Mesothelial cell of epicardium (in vitro differentiated cells): ENCODE results near the gene HTR6. TPM values are rescaled to one million over a fixed set of nuclear protein-coding genes. Genes with fewer than 3 reads are reported as not detected.

Experiments used
- DNase-seq, 2 experiments: peaks; one replicate each; pipeline ENCODE4 v3.0.0; 2021; ENCODE audit warnings: low spot score in 2 of 2; ENCODE audit not compliant: unreplicated experiment in 2 of 2
- H3K27ac Mint-ChIP-seq: 2 replicates; pipeline ENCODE4 v1.8.0; 2021; ENCODE audit warnings: mixed read lengths
- H3K27me3 Mint-ChIP-seq: 2 replicates; pipeline ENCODE4 v1.8.0; 2021; ENCODE audit warnings: low read depth, mixed read lengths
- H3K36me3 Mint-ChIP-seq: 2 replicates; pipeline ENCODE4 v1.8.0; 2021; ENCODE audit warnings: mixed read lengths
- H3K4me1 Mint-ChIP-seq: 2 replicates; pipeline ENCODE4 v1.8.0; 2021; ENCODE audit warnings: mixed read lengths
- H3K4me3 Mint-ChIP-seq: 2 replicates; pipeline ENCODE4 v1.8.0; 2021; ENCODE audit warnings: mild to moderate bottlenecking, moderate library complexity, mixed read lengths
- H3K9me3 Mint-ChIP-seq: 2 replicates; pipeline ENCODE4 v1.8.0; 2021; ENCODE audit warnings: mixed read lengths
- CTCF ChIP-seq: fragments of 200-600 bp; sonication (generic); IDR thresholded peaks from one replicate; pipeline ENCODE4 v1.5.0; 2021; ENCODE audit warnings: antibody characterized with exemption; ENCODE audit not compliant: unreplicated experiment
- total RNA-seq: library from RNA; stranded (reverse); gene quantifications from 3 replicates; pipeline ENCODE4 v1.2.1, GENCODE V29; 2021

Gene HTR6
- total RNA-seq, 1 donor from 2014 or later = 0.11 TPM

- H3K9me3 Mint-ChIP-seq = no peaks in the 10 kb centered on the region
- peaks cover 9% of the 10 kb centered on the region for H3K4me1 Mint-ChIP-seq
- no peaks in the 10 kb centered on the region for H3K36me3 Mint-ChIP-seq
- DNase-seq = no peak
- TF ChIP-seq CTCF = peak; percentile 97
- H3K27me3 Mint-ChIP-seq = peaks cover 60% of the 10 kb centered on the region
- no peak overlapping the region for H3K4me3 Mint-ChIP-seq
- H3K27ac Mint-ChIP-seq = no peak overlapping the region
These were observed 2.9 kb upstream of the HTR6 start for GRCh38 chr1:19661721-19662228.

GRCh38 chr1:19662313-19662712 is 2.4 kb upstream of the HTR6 start:
- H3K36me3 Mint-ChIP-seq = no peaks in the 10 kb centered on the region
- H3K27ac Mint-ChIP-seq = no peak overlapping the region
- peaks cover 9% of the 10 kb centered on the region for H3K4me1 Mint-ChIP-seq
- H3K4me3 Mint-ChIP-seq = no peak overlapping the region
- no peak for TF ChIP-seq CTCF
- H3K9me3 Mint-ChIP-seq = no peaks in the 10 kb centered on the region
- H3K27me3 Mint-ChIP-seq = peaks cover 65% of the 10 kb centered on the region
- DNase-seq = no peak

DNA sequence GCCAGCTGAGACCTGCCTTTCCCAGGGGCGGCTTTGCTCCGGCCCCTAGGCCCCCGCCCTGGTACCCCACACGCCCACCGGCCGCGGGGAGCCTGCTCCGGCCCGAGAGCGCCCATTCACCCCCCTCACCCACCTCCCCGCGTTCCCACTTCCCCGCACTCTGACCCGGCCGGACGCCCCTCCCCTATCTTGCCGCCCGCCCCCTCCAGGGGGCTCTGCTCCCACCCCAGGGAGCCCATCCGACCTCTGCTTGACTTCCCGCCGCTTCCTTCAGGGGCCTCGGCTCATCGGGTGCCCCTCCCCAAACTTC is 466 bp downstream of the HTR6 start:
- peaks cover 4% of the 10 kb centered on the region for H3K4me1 Mint-ChIP-seq
- no peak for DNase-seq
- no peaks in the 10 kb centered on the region for H3K36me3 Mint-ChIP-seq
- no peak overlapping the region for H3K27ac Mint-ChIP-seq
- H3K27me3 Mint-ChIP-seq = peaks cover 90% of the 10 kb centered on the region
- no peaks in the 10 kb centered on the region for H3K9me3 Mint-ChIP-seq
- peak overlapping the region; percentile 57 for H3K4me3 Mint-ChIP-seq
- no peak for TF ChIP-seq CTCF

DNA sequence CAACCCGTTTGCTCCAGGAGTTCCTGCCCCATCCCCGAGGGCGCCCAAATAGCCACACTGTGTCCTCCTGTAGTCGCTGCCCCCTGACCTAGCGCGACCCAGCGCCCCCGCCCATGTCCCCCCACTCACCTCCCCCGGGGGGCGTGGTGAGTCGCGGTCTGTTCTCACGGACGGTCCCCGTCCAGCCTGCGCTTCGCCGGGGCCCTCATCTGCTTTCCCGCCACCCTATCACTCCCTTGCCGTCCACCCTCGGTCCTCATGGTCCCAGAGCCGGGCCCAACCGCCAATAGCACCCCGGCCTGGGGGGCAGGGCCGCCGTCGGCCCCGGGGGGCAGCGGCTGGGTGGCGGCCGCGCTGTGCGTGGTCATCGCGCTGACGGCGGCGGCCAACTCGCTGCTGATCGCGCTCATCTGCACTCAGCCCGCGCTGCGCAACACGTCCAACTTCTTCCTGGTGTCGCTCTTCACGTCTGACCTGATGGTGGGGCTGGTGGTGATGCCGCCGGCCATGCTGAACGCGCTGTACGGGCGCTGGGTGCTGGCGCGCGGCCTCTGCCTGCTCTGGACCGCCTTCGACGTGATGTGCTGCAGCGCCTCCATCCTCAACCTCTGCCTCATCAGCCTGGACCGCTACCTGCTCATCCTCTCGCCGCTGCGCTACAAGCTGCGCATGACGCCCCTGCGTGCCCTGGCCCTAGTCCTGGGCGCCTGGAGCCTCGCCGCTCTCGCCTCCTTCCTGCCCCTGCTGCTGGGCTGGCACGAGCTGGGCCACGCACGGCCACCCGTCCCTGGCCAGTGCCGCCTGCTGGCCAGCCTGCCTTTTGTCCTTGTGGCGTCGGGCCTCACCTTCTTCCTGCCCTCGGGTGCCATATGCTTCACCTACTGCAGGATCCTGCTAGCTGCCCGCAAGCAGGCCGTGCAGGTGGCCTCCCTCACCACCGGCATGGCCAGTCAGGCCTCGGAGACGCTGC is 1.1 kb downstream of the HTR6 start:
- Mint-ChIP-seq H3K27me3 (peaks cover 90% of the 10 kb centered on the region), H3K4me3 (peak overlapping the region; percentile 67)
- DNase-seq = no peak

GRCh38 chr1:19668888-19669287 is 4.2 kb downstream of the HTR6 start:
- no peak overlapping the region for H3K4me3 Mint-ChIP-seq
- H3K27ac Mint-ChIP-seq = no peak overlapping the region
- no peak for DNase-seq
- no peaks in the 10 kb centered on the region for H3K9me3 Mint-ChIP-seq
- TF ChIP-seq CTCF = no peak
- peaks cover 4% of the 10 kb centered on the region for H3K4me1 Mint-ChIP-seq
- H3K27me3 Mint-ChIP-seq = peaks cover 83% of the 10 kb centered on the region
- no peaks in the 10 kb centered on the region for H3K36me3 Mint-ChIP-seq

More for the DNA sequence above, 1.1 kb downstream of the HTR6 start:
- Mint-ChIP-seq H3K4me1 (peaks cover 4% of the 10 kb centered on the region), H3K9me3 (no peaks in the 10 kb centered on the region), H3K36me3 (no peaks in the 10 kb centered on the region), H3K27ac (no peak overlapping the region)
- no peak for TF ChIP-seq CTCF
